Measurements from ENCODE around the gene CDH22.

The CDH22 gene

DNA sequence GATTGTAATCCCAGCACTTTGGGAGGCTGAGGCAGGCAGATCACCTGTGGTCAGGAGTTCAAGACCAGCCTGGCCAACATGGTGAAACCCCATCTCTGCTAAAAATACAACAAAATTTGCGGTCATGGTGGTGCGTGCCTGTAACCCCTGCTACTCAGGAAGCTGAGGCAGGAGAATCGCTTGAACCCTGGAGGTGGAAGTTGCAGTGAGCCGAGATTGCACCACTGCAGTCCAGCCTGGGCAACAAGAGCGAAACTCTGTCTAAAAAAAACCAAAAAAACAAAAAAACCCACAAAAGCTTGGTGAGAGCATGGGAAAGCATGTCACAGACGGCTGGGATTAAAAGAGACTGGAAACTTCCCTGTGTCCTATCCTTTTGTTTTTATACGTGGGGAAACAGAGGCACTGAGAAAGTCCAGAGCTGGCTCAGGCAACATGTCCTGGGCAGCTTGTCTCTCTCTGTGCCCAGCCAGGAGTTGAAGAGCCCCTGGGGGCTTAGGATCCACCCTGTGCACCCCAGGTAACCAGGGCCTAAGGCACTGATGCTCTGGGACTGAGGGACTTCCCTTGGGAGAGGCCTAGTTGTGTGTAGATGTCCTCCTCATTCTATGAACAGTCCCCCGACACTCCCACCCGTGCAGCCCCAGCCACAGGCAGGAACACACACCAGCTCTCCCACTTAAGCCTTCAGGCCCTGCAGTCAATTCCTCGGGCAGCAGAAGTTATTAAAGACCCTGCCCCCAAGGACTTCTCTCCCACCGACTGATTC lies 174.2 kb downstream of the CDH22 start:
- Histone ChIP-seq H3K79me1 (ENCODE audit: low read length) (no peaks in the 10 kb centered on the region), H3K4me3 (ENCODE audit: low read length) (no peak overlapping the region), H3K36me3 (ENCODE audit: control insufficient read depth, insufficient read depth, low read length) (no peaks in the 10 kb centered on the region), H3K79me2 (ENCODE audit: control insufficient read depth, insufficient read depth, low read length) (no peaks in the 10 kb centered on the region), H3K27me3 (ENCODE audit: insufficient read depth, low read length, poor library complexity) (no peaks in the 10 kb centered on the region), H4K8ac (ENCODE audit: low read depth, low read length) (no peak overlapping the region), H2BK5ac (ENCODE audit: low read length) (no peak overlapping the region), H4K5ac (ENCODE audit: low read length) (no peak overlapping the region), H3K4me1 (ENCODE audit: control insufficient read depth, low read depth, low read length) (peaks cover 2% of the 10 kb centered on the region), H3K18ac (ENCODE audit: low read length) (no peak overlapping the region), H3K4ac (ENCODE audit: low read depth, low read length) (no peak overlapping the region), H2BK120ac (ENCODE audit: low read depth, low read length) (no peak overlapping the region), H3K27ac (ENCODE audit: low read depth, low read length) (no peak overlapping the region), H3K9ac (ENCODE audit: low read length) (no peak overlapping the region), H3K4me2 (ENCODE audit: low read length) (no peak overlapping the region), H3K23ac (ENCODE audit: low read length) (no peak overlapping the region), H2BK15ac (replicated peaks; ENCODE audit: low read depth) (no peak overlapping the region), H3K56ac (ENCODE audit: low read length) (no peak overlapping the region), H2AK5ac (ENCODE audit: low read length) (no peak overlapping the region)
- DNase-seq = no peak
- no CpG with 5 or more reads among the region's 11 CpGs for WGBS (ENCODE audit: extremely low coverage, insufficient coverage, low lambda C conversion rate)

DNA sequence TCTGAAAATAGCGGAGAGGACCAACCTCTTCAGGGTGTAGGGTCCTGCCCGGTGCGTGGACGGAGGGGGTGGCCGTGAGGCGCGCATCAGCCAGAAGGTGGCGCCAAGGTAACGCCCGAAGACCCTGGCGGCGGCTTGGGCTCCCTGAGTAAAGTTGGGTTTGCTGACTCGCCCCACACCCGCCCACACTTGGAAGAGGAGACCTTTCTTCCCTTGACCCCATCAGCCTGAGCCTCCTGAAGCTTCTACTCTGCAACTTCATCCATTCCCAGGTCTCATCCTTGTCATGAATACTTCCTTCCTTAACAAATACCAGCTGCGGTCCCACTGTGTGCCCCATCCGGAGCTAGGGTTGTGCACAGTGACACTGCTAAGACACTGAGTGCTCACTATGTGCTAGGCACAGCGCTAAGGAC lies 175.6 kb downstream of the CDH22 start:
- H3K4me3 ChIP-seq (ENCODE audit: low read length) = no peak overlapping the region
- no peak overlapping the region for H3K4me2 ChIP-seq (ENCODE audit: low read length)
- no peak overlapping the region for H2AK5ac ChIP-seq (ENCODE audit: low read length)
- H2BK5ac ChIP-seq (ENCODE audit: low read length) = no peak overlapping the region
- no peak overlapping the region for H3K18ac ChIP-seq (ENCODE audit: low read length)
- no peak overlapping the region for H3K23ac ChIP-seq (ENCODE audit: low read length)
- H2BK120ac ChIP-seq (ENCODE audit: low read depth, low read length) = no peak overlapping the region
- H3K36me3 ChIP-seq (ENCODE audit: control insufficient read depth, insufficient read depth, low read length) = no peaks in the 10 kb centered on the region
- no peak overlapping the region for H3K4ac ChIP-seq (ENCODE audit: low read depth, low read length)
- H4K8ac ChIP-seq (ENCODE audit: low read depth, low read length) = no peak overlapping the region
- no peaks in the 10 kb centered on the region for H3K79me2 ChIP-seq (ENCODE audit: control insufficient read depth, insufficient read depth, low read length)
- no peak overlapping the region for H2BK15ac ChIP-seq (replicated peaks; ENCODE audit: low read depth)
- no peaks in the 10 kb centered on the region for H3K27me3 ChIP-seq (ENCODE audit: insufficient read depth, low read length, poor library complexity)
- H3K56ac ChIP-seq (ENCODE audit: low read length) = no peak overlapping the region
- no peaks in the 10 kb centered on the region for H3K79me1 ChIP-seq (ENCODE audit: low read length)
- no peak overlapping the region for H3K27ac ChIP-seq (ENCODE audit: low read depth, low read length)
- no peak overlapping the region for H3K9ac ChIP-seq (ENCODE audit: low read length)
- peaks cover 2% of the 10 kb centered on the region for H3K4me1 ChIP-seq (ENCODE audit: control insufficient read depth, low read depth, low read length)
- peak; percentile 65 for DNase-seq
- H4K5ac ChIP-seq (ENCODE audit: low read length) = no peak overlapping the region
- no CpG with 5 or more reads among the region's 17 CpGs for WGBS (ENCODE audit: extremely low coverage, insufficient coverage, low lambda C conversion rate)

DNA sequence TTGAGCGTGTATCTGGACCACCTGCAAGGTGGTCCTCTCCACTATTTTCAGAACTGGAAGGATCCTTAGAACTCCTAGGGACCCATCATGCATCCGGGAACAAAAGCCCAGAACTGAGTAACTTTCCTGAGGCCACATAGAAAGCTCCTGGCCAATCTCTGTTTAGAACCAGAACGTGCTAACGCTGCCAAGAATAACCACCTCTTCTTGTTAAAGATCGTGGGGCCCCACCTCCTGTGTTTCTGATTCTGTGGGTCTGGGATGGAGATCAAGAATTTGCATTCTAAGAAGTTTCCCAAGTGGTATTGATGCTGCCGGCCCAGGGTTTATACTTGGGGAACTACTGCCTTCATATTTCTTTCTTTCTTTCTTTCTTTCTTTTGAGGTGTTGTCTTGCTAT lies 176.9 kb downstream of the CDH22 start:
- no peak overlapping the region for H3K9ac ChIP-seq (ENCODE audit: low read length)
- H2AK5ac ChIP-seq (ENCODE audit: low read length) = no peak overlapping the region
- H3K56ac ChIP-seq (ENCODE audit: low read length) = no peak overlapping the region
- no peak overlapping the region for H4K8ac ChIP-seq (ENCODE audit: low read depth, low read length)
- no peak for DNase-seq
- H3K4ac ChIP-seq (ENCODE audit: low read depth, low read length) = no peak overlapping the region
- no peak overlapping the region for H3K23ac ChIP-seq (ENCODE audit: low read length)
- no CpG with 5 or more reads among the region's 6 CpGs for WGBS (ENCODE audit: extremely low coverage, insufficient coverage, low lambda C conversion rate)
- no peak overlapping the region for H4K5ac ChIP-seq (ENCODE audit: low read length)
- no peaks in the 10 kb centered on the region for H3K27me3 ChIP-seq (ENCODE audit: insufficient read depth, low read length, poor library complexity)
- H3K18ac ChIP-seq (ENCODE audit: low read length) = no peak overlapping the region
- H2BK5ac ChIP-seq (ENCODE audit: low read length) = no peak overlapping the region
- H3K79me2 ChIP-seq (ENCODE audit: control insufficient read depth, insufficient read depth, low read length) = no peaks in the 10 kb centered on the region
- no peak overlapping the region for H3K4me2 ChIP-seq (ENCODE audit: low read length)
- no peak overlapping the region for H3K27ac ChIP-seq (ENCODE audit: low read depth, low read length)
- H2BK15ac ChIP-seq (replicated peaks; ENCODE audit: low read depth) = no peak overlapping the region
- H3K4me3 ChIP-seq (ENCODE audit: low read length) = no peak overlapping the region
- H3K36me3 ChIP-seq (ENCODE audit: control insufficient read depth, insufficient read depth, low read length) = no peaks in the 10 kb centered on the region
- no peak overlapping the region for H2BK120ac ChIP-seq (ENCODE audit: low read depth, low read length)
- peaks cover under 1% of the 10 kb centered on the region for H3K4me1 ChIP-seq (ENCODE audit: control insufficient read depth, low read depth, low read length)
- H3K79me1 ChIP-seq (ENCODE audit: low read length) = no peaks in the 10 kb centered on the region

DNA sequence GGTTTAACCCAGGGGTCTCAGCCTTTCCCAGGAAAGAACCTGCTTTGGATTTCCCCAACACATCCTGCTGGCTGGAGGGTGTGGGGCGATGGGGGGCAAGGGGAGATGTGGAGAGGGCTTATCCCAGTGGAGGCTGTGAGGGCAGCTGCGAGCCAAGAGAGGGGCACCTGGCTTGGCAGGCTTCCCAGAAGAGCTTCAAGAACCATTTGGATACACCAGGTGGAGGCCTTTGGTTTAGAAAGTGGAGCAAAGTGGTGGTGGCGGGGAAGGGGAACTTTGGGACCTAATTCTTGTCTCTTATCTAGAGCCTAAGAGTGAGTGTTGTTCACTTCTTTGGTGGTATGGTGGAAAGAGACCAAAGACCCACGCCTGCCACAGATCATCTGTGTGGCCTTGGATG lies 177.8 kb downstream of the CDH22 start:
- Histone ChIP-seq H4K5ac (ENCODE audit: low read length) (no peak overlapping the region), H2BK15ac (replicated peaks; ENCODE audit: low read depth) (no peak overlapping the region), H3K4ac (ENCODE audit: low read depth, low read length) (no peak overlapping the region), H3K79me2 (ENCODE audit: control insufficient read depth, insufficient read depth, low read length) (no peaks in the 10 kb centered on the region), H3K23ac (ENCODE audit: low read length) (no peak overlapping the region), H3K4me1 (ENCODE audit: control insufficient read depth, low read depth, low read length) (no peaks in the 10 kb centered on the region), H3K56ac (ENCODE audit: low read length) (no peak overlapping the region), H4K8ac (ENCODE audit: low read depth, low read length) (no peak overlapping the region), H2BK120ac (ENCODE audit: low read depth, low read length) (no peak overlapping the region), H2AK5ac (ENCODE audit: low read length) (no peak overlapping the region), H3K27ac (ENCODE audit: low read depth, low read length) (no peak overlapping the region), H3K27me3 (ENCODE audit: insufficient read depth, low read length, poor library complexity) (no peaks in the 10 kb centered on the region), H3K79me1 (ENCODE audit: low read length) (no peaks in the 10 kb centered on the region), H3K9ac (ENCODE audit: low read length) (no peak overlapping the region), H3K36me3 (ENCODE audit: control insufficient read depth, insufficient read depth, low read length) (no peaks in the 10 kb centered on the region), H3K4me3 (ENCODE audit: low read length) (no peak overlapping the region), H3K4me2 (ENCODE audit: low read length) (no peak overlapping the region), H3K18ac (ENCODE audit: low read length) (no peak overlapping the region), H2BK5ac (ENCODE audit: low read length) (no peak overlapping the region)
- no CpG with 5 or more reads among the region's 4 CpGs for WGBS (ENCODE audit: extremely low coverage, insufficient coverage, low lambda C conversion rate)
- DNase-seq = no peak

DNA sequence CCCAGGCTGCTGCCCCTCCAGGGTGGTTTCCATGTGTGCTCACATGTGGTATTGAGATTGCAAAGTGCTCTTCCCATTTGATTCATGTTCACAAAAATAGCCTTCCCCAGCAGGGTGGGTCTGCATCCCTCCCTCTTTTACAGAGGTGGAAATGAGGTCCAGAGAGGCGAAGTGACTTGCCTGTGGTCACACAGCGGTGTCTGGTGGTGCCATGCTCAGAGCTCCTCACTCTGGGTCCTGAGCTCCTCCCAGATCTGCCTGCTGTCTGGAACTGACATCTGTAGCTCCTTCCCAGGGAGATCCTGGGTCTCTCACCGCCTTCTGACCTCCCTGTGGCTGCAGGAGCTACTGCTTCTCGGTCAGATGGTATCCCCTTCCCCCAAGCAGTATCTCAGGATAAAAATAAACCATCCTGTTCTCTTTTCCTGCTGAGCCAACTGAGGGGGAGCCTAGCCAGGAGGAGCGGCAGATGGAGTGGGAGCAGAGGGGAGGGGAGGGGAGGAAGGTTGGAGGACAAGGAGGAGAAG lies 178.3 kb downstream of the CDH22 start:
- H3K36me3 ChIP-seq (ENCODE audit: control insufficient read depth, insufficient read depth, low read length) = no peaks in the 10 kb centered on the region
- no peak overlapping the region for H3K4ac ChIP-seq (ENCODE audit: low read depth, low read length)
- no peak overlapping the region for H3K9ac ChIP-seq (ENCODE audit: low read length)
- H3K4me3 ChIP-seq (ENCODE audit: low read length) = no peak overlapping the region
- no peaks in the 10 kb centered on the region for H3K4me1 ChIP-seq (ENCODE audit: control insufficient read depth, low read depth, low read length)
- peak; percentile 34 for DNase-seq
- no peak overlapping the region for H2AK5ac ChIP-seq (ENCODE audit: low read length)
- H2BK120ac ChIP-seq (ENCODE audit: low read depth, low read length) = no peak overlapping the region
- no peak overlapping the region for H2BK5ac ChIP-seq (ENCODE audit: low read length)
- H3K56ac ChIP-seq (ENCODE audit: low read length) = no peak overlapping the region
- H3K27me3 ChIP-seq (ENCODE audit: insufficient read depth, low read length, poor library complexity) = no peaks in the 10 kb centered on the region
- H4K5ac ChIP-seq (ENCODE audit: low read length) = no peak overlapping the region
- no peak overlapping the region for H3K4me2 ChIP-seq (ENCODE audit: low read length)
- H3K23ac ChIP-seq (ENCODE audit: low read length) = peak overlapping the region; percentile 9
- H3K27ac ChIP-seq (ENCODE audit: low read depth, low read length) = no peak overlapping the region
- no peaks in the 10 kb centered on the region for H3K79me2 ChIP-seq (ENCODE audit: control insufficient read depth, insufficient read depth, low read length)
- WGBS (ENCODE audit: extremely low coverage, insufficient coverage, low lambda C conversion rate) = no CpG with 5 or more reads among the region's 5 CpGs
- H2BK15ac ChIP-seq (replicated peaks; ENCODE audit: low read depth) = no peak overlapping the region
- H3K18ac ChIP-seq (ENCODE audit: low read length) = no peak overlapping the region
- H4K8ac ChIP-seq (ENCODE audit: low read depth, low read length) = no peak overlapping the region
- H3K79me1 ChIP-seq (ENCODE audit: low read length) = no peaks in the 10 kb centered on the region
